ENCODE data around the gene INSIG1. TPM values are rescaled to one million over a fixed set of nuclear protein-coding genes. Genes with fewer than 3 reads are reported as not detected.

The INSIG1 gene
- polyA plus RNA-seq, 1 donor from 2014 or later, result 28.5 TPM

DNA sequence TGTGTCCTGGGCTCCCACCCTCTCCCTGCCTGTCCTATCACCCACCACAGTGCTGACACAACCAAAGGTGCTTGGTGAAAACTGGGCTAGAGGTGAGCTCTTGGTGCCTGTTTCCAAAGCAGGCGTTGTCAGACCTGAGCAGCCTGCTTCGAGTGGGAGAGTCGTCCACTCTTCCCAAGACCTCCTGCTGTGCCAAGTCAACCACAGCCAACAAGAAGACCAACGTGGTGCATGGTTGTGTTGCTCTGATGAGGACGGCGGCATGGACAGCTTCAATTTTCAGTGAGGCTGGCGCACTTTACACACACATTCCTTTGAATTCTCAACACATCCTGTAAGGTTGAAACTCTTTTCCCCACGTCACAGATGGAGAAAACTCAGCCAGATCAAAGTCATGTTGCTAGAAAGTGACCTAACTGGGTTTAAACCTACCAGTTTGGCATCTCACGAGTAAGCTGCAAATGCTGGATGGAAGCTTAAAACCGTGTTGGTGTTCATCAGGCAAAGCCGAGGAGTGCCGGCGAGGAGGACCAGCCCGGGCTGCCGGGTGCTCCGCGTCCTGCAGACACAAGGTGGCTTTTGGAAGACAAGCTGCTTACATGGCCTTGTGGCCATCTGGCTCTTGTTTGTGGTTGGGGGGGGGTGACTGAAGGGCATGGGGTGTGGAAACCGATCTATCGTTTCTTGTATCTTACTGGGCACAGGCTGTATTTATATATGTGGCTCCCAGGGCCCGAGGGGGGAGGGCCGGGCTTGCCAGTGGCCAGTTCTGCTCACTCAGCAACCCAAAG lies 39.3 kb downstream of the INSIG1 start:
- Mint-ChIP-seq H3K4me3 (no peak overlapping the region), H3K4me1 (peaks cover 0 to 5% (median 2%) of the 10 kb centered on the region in 3 donors), H3K27ac (no peak overlapping the region), H3K9me3 (no peaks in the 10 kb centered on the region), H3K27me3 (no peaks in the 10 kb centered on the region), H3K36me3 (no peaks in the 10 kb centered on the region)

DNA sequence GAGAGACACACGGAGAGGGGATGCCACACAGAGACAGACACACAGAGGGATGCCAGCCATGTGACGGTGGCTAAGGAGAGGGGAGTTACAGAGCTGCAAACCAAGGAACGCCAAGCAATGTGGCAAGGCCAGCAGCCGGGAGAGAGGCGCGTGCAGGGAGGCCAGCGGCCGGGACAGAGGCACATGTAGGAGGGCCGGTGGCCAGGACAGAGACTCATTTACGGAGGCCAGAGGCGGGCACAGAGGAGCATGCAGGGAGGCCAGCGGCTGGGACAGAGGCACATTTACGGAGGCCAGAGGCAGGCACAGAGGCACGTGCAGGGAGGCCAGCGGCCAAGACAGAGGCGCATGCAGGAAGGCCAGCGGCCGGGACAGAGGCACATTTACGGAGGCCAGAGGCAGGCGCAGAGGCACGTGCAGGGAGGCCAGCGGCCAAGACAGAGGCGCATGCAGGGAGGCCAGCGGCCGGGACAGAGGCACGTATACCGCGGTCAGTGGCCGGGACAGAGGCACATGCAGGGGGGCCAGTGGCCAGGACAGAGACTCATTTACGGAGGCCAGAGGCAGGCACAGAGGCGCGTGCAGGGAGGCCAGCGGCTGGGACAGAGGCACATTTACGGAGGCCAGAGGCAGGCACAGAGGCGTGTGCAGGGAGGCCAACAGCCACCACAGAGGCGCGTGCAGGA lies 40.4 kb downstream of the INSIG1 start:
- H3K27ac Mint-ChIP-seq, result no peak overlapping the region
- no peaks in the 10 kb centered on the region for H3K9me3 Mint-ChIP-seq
- H3K4me1 Mint-ChIP-seq, result peaks cover 0 to 5% (median 2%) of the 10 kb centered on the region in 3 donors
- H3K27me3 Mint-ChIP-seq, result no peaks in the 10 kb centered on the region
- no peak overlapping the region for H3K4me3 Mint-ChIP-seq
- no peaks in the 10 kb centered on the region for H3K36me3 Mint-ChIP-seq

DNA sequence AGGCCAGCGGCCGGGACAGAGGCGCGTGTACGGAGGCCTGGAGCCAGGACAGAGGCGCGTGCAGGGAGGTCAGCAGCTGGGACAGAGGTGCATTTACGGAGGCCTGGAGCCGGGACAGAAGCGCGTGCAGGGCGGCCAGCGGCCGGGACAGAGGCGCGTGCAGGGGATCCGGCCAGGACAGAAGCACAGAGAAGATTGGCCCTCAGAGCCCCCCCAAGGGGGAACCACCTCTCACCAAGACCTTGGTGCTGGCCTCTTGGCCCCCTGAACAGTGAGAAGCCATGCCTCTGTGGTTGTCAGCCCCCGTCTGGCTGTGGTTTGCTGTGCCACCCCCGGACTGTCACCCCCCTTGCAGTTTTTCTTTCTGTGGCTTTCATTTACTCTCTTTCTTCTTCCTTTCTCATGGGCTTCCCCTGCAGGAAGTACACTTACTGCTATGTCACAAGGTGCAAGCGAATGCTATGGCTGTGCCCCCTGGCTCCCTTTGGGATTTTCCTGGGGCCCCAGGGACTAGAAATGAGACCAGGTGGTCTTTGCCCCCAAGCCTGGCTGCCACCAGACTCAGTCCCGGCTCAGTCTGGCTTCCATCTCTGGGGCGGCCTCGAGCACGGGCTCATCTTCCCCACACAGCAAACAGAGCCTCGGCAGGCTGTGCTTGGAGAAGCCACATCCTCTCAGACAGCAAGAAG lies 41.1 kb downstream of the INSIG1 start:
- no peaks in the 10 kb centered on the region for H3K27me3 Mint-ChIP-seq
- no peaks in the 10 kb centered on the region for H3K36me3 Mint-ChIP-seq
- H3K4me3 Mint-ChIP-seq, result peak overlapping the region in 1 of 4 donors; percentile 73
- no peaks in the 10 kb centered on the region for H3K9me3 Mint-ChIP-seq
- no peak overlapping the region for H3K27ac Mint-ChIP-seq
- H3K4me1 Mint-ChIP-seq, result peaks cover 0 to 5% (median 2%) of the 10 kb centered on the region in 3 donors

DNA sequence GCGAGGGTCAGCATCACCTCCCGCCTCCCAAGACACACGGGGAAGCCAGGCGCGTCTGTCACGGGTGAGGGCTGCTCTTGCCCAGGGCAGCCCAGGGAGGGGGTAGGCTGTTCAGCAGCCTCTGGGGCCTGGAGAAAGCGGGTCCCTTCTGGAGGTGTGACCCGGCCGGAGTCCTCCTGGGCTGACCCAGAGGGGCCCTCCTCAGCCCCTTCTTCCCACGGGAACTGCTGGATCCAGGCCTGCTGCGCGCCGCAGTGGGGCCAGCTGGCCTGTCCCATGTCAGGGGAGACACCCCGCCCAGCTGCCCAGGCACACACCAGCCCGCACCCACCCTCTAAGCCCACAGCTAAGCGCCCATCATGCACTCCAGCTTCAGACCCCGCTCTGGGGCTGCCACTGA lies 41.8 kb downstream of the INSIG1 start:
- Mint-ChIP-seq H3K27ac (no peak overlapping the region), H3K27me3 (no peaks in the 10 kb centered on the region), H3K4me1 (peaks cover 0 to 5% (median 2%) of the 10 kb centered on the region in 3 donors), H3K4me3 (no peak overlapping the region), H3K9me3 (no peaks in the 10 kb centered on the region), H3K36me3 (no peaks in the 10 kb centered on the region)

DNA sequence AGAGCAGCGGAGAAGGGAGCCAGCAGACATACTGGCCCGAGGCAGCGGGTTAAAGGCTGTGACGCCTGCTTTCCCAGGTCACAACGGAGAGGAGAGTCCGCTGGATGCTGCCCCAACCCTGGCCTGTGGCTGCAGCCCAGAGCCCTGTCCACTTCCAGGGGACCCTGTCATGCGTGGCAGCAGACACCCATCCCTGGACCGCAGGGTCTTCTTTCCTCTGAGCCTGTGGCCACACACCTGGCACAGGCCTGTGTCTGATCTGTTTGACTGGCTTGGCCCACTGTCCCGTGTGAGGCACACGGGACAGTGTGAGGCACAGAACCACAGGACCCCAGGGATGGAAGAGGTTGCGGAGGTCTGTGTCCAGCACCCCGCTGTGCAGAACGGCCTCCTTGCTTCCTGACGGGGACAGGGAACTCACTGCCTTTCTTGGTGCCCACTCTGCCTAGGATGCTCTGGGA lies 42.4 kb downstream of the INSIG1 start:
- no peak overlapping the region for H3K4me3 Mint-ChIP-seq
- no peaks in the 10 kb centered on the region for H3K36me3 Mint-ChIP-seq
- no peak overlapping the region for H3K27ac Mint-ChIP-seq
- peaks cover 2% of the 10 kb centered on the region for H3K27me3 Mint-ChIP-seq
- peaks cover 0 to 7% (median 4%) of the 10 kb centered on the region in 3 donors for H3K4me1 Mint-ChIP-seq
- no peaks in the 10 kb centered on the region for H3K9me3 Mint-ChIP-seq

DNA sequence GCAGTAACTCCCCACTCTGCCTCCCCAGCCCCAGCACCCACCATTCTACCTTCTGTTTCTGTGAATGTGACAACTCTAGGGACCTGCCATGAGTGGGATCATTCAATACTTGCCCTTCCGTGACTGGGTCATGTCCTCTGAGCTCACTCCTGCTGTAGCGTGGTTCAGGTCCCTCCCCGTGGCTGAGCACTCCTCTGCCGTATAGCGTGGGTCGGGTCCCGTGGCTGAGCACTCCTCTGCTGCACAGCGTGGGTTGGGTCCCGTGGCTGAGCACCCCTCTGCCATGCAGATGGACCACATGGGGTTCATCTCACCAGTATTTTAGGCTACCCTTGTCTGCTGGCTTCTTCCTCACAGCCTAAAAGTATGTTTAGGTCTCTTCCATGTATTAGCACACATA lies 43.0 kb downstream of the INSIG1 start:
- no peaks in the 10 kb centered on the region for H3K36me3 Mint-ChIP-seq
- peaks cover 0 to 8% (median 6%) of the 10 kb centered on the region in 3 donors for H3K4me1 Mint-ChIP-seq
- peaks cover 2% of the 10 kb centered on the region for H3K27me3 Mint-ChIP-seq
- no peaks in the 10 kb centered on the region for H3K9me3 Mint-ChIP-seq
- no peak overlapping the region for H3K27ac Mint-ChIP-seq
- no peak overlapping the region for H3K4me3 Mint-ChIP-seq

DNA sequence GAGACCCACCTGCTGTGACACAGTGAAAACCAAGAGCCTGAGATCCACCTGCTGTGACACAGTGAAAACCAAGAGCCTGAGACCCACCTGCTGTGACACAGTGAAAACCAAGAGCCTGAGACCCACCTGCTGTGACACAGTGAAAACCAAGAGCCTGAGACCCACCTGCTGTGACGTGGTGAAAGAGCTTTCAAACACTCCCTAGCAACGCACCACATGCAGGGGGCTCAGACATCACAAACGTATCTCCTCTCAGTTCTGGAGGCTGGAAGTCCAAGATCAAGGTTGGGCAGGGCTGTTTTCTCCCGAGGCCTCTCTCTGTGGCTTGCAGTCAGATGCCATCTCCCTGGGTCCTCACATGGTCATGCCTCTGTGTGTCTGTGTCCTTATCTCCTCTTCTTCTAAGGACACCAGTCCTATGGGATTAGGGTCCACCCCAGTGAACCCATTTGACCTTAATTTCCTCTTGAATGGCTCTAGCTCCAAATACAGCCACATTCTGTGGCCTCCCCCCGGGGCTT lies 43.8 kb downstream of the INSIG1 start:
- Mint-ChIP-seq H3K4me1 (peaks cover 0 to 8% (median 6%) of the 10 kb centered on the region in 3 donors), H3K9me3 (no peaks in the 10 kb centered on the region), H3K27ac (no peak overlapping the region), H3K36me3 (no peaks in the 10 kb centered on the region), H3K27me3 (peaks cover 2% of the 10 kb centered on the region), H3K4me3 (no peak overlapping the region)

DNA sequence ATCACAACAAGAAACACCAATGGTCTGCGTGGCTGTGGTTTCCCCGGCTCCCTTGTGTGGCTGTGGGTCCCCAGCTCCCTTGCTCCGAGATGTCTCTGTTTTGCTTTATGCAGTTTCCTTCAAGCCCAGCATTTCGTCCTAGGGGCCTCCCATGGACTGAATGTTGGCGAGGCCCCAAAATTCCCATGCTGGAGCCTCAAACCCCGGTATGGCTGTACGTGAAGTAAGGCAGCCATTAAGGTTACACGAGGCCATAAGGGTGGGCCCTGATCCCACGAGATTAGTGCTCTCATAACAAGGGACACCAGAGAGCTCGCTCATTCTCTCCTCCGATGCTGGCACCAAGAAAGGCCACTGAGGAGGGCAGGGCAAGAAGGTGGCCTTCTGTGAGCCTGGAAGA lies 44.6 kb downstream of the INSIG1 start:
- Mint-ChIP-seq H3K27ac (no peak overlapping the region), H3K4me1 (peaks cover 0 to 8% (median 6%) of the 10 kb centered on the region in 3 donors), H3K4me3 (no peak overlapping the region), H3K27me3 (peaks cover 2% of the 10 kb centered on the region), H3K36me3 (no peaks in the 10 kb centered on the region), H3K9me3 (no peaks in the 10 kb centered on the region)

DNA sequence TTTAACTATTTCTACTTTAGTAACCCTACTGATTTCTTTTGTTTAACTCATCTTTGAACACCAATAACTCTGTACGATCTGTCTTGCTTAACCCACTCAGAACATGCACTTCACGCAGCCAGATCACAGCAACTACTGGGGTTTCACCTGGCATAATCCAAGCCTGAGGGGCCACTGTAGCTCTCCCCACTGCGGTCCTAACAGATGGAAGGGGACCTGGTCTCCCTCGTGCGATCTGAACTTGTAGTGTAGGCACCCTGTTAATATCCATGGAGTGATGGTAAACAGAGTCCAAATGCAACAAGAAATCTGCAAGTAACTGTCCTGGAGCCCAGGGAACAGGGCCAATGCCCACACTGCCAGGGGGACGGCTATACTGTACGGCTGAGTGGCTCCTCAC lies 45.5 kb downstream of the INSIG1 start:
- H3K4me1 Mint-ChIP-seq, result peaks cover 0 to 6% (median 6%) of the 10 kb centered on the region in 3 donors
- no peaks in the 10 kb centered on the region for H3K9me3 Mint-ChIP-seq
- H3K27ac Mint-ChIP-seq, result no peak overlapping the region
- H3K36me3 Mint-ChIP-seq, result no peaks in the 10 kb centered on the region
- no peak overlapping the region for H3K4me3 Mint-ChIP-seq
- H3K27me3 Mint-ChIP-seq, result peaks cover 2% of the 10 kb centered on the region

DNA sequence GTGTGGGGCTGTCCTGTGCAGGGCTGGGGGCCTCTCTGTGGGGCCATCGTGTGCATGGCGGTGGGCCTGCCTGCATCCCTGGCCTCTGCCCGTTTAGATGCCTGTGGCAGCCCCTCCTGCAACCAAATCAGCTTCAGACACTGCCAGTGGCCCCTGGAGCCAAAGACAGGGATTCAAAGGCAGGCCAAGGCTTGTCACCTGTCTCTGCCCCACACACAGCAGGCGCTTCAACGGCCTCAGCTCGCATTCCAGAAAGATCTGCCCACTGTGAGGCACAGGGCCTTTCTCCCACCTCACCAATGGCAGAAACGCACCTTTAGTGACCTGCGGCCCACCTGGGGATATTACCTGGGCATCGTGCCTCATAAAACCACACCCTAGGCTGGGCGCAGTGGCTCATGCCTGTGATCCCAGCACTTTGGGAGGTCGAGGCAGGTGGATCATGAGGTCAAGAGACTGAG lies 46.0 kb downstream of the INSIG1 start:
- H3K4me3 Mint-ChIP-seq, result peak overlapping the region in 1 of 4 donors; percentile 32
- no peak overlapping the region for H3K27ac Mint-ChIP-seq
- H3K4me1 Mint-ChIP-seq, result peaks cover 0 to 6% (median 3%) of the 10 kb centered on the region in 3 donors
- H3K27me3 Mint-ChIP-seq, result peaks cover 2% of the 10 kb centered on the region
- no peaks in the 10 kb centered on the region for H3K36me3 Mint-ChIP-seq
- no peaks in the 10 kb centered on the region for H3K9me3 Mint-ChIP-seq

DNA sequence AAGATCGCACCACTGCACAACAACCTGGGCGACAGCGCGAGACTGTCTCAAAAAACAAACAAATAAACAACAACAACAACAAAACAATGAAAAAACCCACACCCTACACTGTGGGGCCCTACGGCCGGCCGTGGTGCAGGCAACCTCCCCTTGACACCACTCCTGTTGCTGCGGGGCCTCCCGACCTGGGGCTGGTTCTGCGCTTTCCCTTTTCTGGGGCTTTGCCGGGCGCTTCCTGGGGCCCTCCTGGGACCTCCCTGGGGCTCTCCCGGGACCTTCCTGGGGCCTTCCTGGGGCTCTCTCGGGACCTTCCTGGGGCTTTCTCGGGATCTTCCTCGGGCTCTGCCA lies 46.6 kb downstream of the INSIG1 start:
- H3K27me3 Mint-ChIP-seq, result peaks cover 2% of the 10 kb centered on the region
- no peaks in the 10 kb centered on the region for H3K9me3 Mint-ChIP-seq
- H3K27ac Mint-ChIP-seq, result no peak overlapping the region
- peaks cover 0 to 4% (median 3%) of the 10 kb centered on the region in 3 donors for H3K4me1 Mint-ChIP-seq
- H3K4me3 Mint-ChIP-seq, result peak overlapping the region in 1 of 4 donors; percentile 32
- H3K36me3 Mint-ChIP-seq, result no peaks in the 10 kb centered on the region

DNA sequence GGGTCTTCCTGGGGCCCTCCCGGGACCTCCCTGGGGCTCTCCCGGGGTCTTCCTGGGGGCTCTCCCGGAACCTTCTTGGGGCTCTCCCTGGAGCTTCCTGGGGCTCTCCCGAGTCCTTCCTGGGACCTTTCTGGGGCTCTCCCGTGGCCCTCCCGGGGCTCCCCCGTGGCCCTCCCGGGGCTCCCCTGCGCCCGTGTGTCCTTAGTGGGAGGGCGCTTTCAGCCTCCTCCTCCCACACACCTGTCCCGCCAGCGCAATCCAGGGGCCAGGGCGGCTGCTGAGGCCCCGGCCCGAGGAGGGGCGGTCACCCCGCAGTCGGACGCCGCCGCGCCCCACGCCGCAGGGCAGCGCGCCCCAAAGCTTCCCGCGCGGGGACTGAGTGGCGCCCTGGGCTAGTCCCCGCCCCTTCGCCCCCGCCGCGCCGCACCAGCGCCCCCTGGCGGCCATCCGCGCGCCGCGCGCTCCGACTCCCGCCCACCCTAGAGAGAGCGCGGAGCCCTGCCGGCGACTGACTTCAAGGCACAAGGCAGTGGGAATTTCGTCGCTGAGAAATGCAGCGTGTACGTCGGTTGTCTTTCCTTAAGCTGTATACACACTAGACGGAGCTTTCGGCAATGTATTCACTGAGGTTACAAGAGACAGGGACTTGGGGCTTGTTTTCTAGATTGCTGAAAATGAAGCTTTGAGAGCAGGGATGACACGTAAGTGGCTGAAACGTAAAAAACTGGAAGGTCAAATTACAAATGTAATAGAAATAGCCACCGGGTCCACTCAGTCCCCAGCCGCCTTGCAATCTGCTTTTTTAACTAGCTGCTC lies 47.1 kb downstream of the INSIG1 start:
- H3K27ac Mint-ChIP-seq, result peak overlapping the region in 1 of 3 donors; percentile 53
- no peaks in the 10 kb centered on the region for H3K36me3 Mint-ChIP-seq
- peaks cover 2% of the 10 kb centered on the region for H3K27me3 Mint-ChIP-seq
- H3K4me3 Mint-ChIP-seq, result peak overlapping the region in 3 of 4 donors; percentile 52 to 90 (median 82)
- H3K4me1 Mint-ChIP-seq, result peaks cover 0 to 4% (median 3%) of the 10 kb centered on the region in 3 donors
- H3K9me3 Mint-ChIP-seq, result no peaks in the 10 kb centered on the region

DNA sequence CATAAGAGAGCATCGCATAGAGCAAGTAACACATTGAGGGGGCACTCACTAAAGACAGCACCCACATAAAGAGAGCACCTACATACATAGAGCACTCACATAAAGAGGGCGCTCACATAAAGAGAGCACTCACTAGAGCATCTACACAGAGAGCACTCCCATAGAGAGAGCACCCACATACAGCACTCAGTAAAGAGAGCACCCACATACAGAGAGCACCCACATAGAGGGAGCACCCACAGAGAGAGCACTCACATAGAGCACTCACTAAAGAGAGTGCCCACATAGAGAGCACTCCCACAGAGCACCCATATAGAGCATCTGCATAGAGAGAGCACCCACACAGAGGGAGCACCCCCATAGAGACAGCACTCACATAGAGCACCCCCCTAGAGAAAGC lies 47.8 kb downstream of the INSIG1 start:
- no peaks in the 10 kb centered on the region for H3K36me3 Mint-ChIP-seq
- H3K4me3 Mint-ChIP-seq, result peak overlapping the region in 1 of 4 donors; percentile 90
- H3K27me3 Mint-ChIP-seq, result peaks cover 2% of the 10 kb centered on the region
- H3K27ac Mint-ChIP-seq, result no peak overlapping the region
- H3K9me3 Mint-ChIP-seq, result no peaks in the 10 kb centered on the region
- peaks cover 0 to 4% (median 3%) of the 10 kb centered on the region in 3 donors for H3K4me1 Mint-ChIP-seq

DNA sequence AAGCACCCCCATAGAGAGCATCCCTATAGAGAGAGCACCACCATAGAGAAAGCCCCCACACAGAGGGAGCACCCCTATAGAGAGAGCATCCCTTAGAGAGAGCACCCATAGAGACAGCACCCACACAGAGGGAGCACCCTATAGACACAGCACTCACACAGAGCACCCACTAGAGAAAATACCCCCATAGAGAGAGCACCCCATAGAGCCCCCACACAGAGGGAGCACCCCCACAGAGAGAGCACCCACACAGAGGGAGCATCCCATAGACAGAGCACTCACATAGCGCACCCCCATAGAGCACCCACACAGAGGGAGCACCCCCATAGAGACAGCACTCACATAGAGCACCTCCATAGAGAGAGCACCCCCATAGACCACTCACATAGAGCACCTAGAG lies 48.6 kb downstream of the INSIG1 start:
- H3K4me1 Mint-ChIP-seq, result peaks cover 0 to 4% (median 3%) of the 10 kb centered on the region in 3 donors
- H3K4me3 Mint-ChIP-seq, result no peak overlapping the region
- peaks cover 3% of the 10 kb centered on the region for H3K27me3 Mint-ChIP-seq
- H3K27ac Mint-ChIP-seq, result no peak overlapping the region
- H3K36me3 Mint-ChIP-seq, result no peaks in the 10 kb centered on the region
- H3K9me3 Mint-ChIP-seq, result no peaks in the 10 kb centered on the region

Measured in IgD-negative memory B cell (primary cell).